Testis (tissue), 2 donors: Measurements from ENCODE around the gene P3H2.

Experiments used
- POLR2A ChIP-seq: fragments of 450-650 bp; IDR thresholded peaks from one replicate; pipeline ENCODE4 v1.6.1; 2017; ENCODE audit warnings: antibody characterized with exemption, mild to moderate bottlenecking, moderate library complexity
- TF ChIP-seq, protein P1 (sequence below), 3 experiments: fragments of 450-650 bp in 2 of 3; fragments of 200-600 bp in 1 of 3; sonication (generic) in 1 of 3; IDR thresholded peaks; one replicate each; pipeline ENCODE4 v1.5.1; 2016 to 2019; ENCODE audit warnings: antibody characterized with exemption in 3 of 3, mild to moderate bottlenecking in 2 of 3, moderate library complexity in 1 of 3

DNA sequence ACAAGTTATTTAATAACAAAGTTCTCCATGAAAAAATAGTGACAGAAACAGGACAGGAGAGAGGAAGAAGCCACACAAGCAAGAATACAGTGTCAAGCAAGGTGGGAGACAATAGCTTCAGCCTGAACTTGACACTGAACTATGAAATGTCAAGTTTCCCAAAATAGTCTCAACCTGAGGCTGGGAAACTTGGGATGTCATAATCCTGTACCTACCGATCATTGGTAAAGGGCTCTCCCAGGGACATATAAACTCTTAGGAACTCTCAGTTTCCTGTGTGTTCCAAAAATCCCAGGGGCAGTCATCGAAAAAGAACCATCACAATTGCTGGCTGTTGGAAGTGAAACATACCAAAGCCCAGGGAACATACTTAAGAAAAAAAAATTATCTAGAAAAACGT, 211.6 kb downstream of the P3H2 start:
- TF ChIP-seq POLR2A, result no peak
- TF ChIP-seq, protein P1, sequence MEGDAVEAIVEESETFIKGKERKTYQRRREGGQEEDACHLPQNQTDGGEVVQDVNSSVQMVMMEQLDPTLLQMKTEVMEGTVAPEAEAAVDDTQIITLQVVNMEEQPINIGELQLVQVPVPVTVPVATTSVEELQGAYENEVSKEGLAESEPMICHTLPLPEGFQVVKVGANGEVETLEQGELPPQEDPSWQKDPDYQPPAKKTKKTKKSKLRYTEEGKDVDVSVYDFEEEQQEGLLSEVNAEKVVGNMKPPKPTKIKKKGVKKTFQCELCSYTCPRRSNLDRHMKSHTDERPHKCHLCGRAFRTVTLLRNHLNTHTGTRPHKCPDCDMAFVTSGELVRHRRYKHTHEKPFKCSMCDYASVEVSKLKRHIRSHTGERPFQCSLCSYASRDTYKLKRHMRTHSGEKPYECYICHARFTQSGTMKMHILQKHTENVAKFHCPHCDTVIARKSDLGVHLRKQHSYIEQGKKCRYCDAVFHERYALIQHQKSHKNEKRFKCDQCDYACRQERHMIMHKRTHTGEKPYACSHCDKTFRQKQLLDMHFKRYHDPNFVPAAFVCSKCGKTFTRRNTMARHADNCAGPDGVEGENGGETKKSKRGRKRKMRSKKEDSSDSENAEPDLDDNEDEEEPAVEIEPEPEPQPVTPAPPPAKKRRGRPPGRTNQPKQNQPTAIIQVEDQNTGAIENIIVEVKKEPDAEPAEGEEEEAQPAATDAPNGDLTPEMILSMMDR (IDR thresholded peaks at IDR 0.05), result no peak
